ENCODE data around the gene RRAD.
"Not testable (repeated sequence)": the region's sequence is repeated elsewhere in the genome, so short reads cannot be mapped to it uniquely, and the experiment has no call there.

GRCh38 chr16:66974156-66974931 lies 49.0 kb upstream of the RRAD start:
- not testable (repeated sequence) for TF ChIP-seq CTCF (conservative IDR thresholded peaks at IDR 0.05; ENCODE audit: low read depth, low read length); EZH2 (IDR thresholded peaks at IDR 0.05; ENCODE audit: low read length, unreplicated experiment); EZH2phosphoT487 (IDR thresholded peaks at IDR 0.05; ENCODE audit: borderline replicate concordance, low read length)
